GM23338 (cell line): ENCODE data around the gene CTXN3. TPM values are rescaled to one million over a fixed set of nuclear protein-coding genes. Genes with fewer than 3 reads are reported as not detected.
A peak's percentile ranks its signal among the peaks of the same experiment; 100 is the strongest.

Experiments
- ATAC-seq: fragments of 200-7000 bp; cut with Tn5 transposase; 3 replicates; pipeline ENCODE4 v1.9.1; 2020
- DNase-seq: peaks from one replicate; pipeline ENCODE4 v3.0.0-alpha.2; 2015; ENCODE audit warnings: low spot score
- H2AFZ ChIP-seq: fragments of 200-600 bp; sonication (generic); 2 replicates; pipeline ENCODE4 v1.8.0; 2016; ENCODE audit warnings: antibody characterized with exemption, mild to moderate bottlenecking, moderate library complexity
- H3F3A ChIP-seq: fragments of 200-600 bp; sonication (generic); replicated peaks from 2 replicates; pipeline ENCODE4 v1.8.0; 2017; ENCODE audit warnings: antibody characterized with exemption, mixed run types, low read depth
- H3K27ac ChIP-seq: fragments of 200-600 bp; sonication (generic); 2 replicates; pipeline ENCODE4 v1.6.1; 2016; ENCODE audit warnings: low read depth
- H3K27me3 ChIP-seq: fragments of 200-600 bp; sonication (generic); 2 replicates; pipeline ENCODE4 v1.8.0; 2016; ENCODE audit warnings: mild to moderate bottlenecking, mixed run types, moderate library complexity; ENCODE audit not compliant: insufficient read depth
- H3K36me3 ChIP-seq: fragments of 200-600 bp; sonication (generic); 2 replicates; pipeline ENCODE4 v1.8.0; 2016; ENCODE audit warnings: mild to moderate bottlenecking; ENCODE audit not compliant: insufficient read depth
- H3K4me1 ChIP-seq: fragments of 200-600 bp; sonication (generic); 2 replicates; pipeline ENCODE4 v1.8.0; 2016; ENCODE audit warnings: mild to moderate bottlenecking, moderate library complexity; ENCODE audit not compliant: insufficient read depth
- H3K4me2 ChIP-seq: fragments of 200-600 bp; sonication (generic); 2 replicates; pipeline ENCODE4 v1.7.1; 2017; ENCODE audit warnings: mixed run types
- H3K4me3 ChIP-seq: fragments of 200-600 bp; sonication (generic); 2 replicates; pipeline ENCODE4 v1.6.1; 2016; ENCODE audit warnings: mixed run types
- H3K79me2 ChIP-seq: fragments of 200-600 bp; sonication (generic); replicated peaks from 2 replicates; pipeline ENCODE4 v1.8.0; 2017; ENCODE audit warnings: mild to moderate bottlenecking; ENCODE audit not compliant: insufficient read depth
- H3K9me2 ChIP-seq: fragments of 200-600 bp; sonication (generic); 2 replicates; pipeline ENCODE4 v1.8.0; 2017; ENCODE audit not compliant: insufficient read depth
- H4K20me1 ChIP-seq: fragments of 200-600 bp; sonication (generic); replicated peaks from 2 replicates; pipeline ENCODE4 v1.8.0; 2017; ENCODE audit warnings: mild to moderate bottlenecking; ENCODE audit not compliant: insufficient read depth
- H3K27ac Mint-ChIP-seq: 2 replicates; pipeline ENCODE4 v1.8.0; 2020; ENCODE audit warnings: inconsistent platforms, mild to moderate bottlenecking, moderate library complexity, mixed read lengths
- H3K27me3 Mint-ChIP-seq: 3 replicates; pipeline ENCODE4 v1.8.0; 2022; ENCODE audit warnings: low read depth, mild to moderate bottlenecking, moderate library complexity, mixed read lengths, inconsistent platforms; ENCODE audit not compliant: insufficient read depth, poor library complexity
- H3K36me3 Mint-ChIP-seq: 3 replicates; pipeline ENCODE4 v1.8.0; 2021; ENCODE audit warnings: low read depth, mild to moderate bottlenecking, inconsistent platforms, moderate library complexity, mixed read lengths
- H3K4me1 Mint-ChIP-seq: 3 replicates; pipeline ENCODE4 v1.8.0; 2020; ENCODE audit warnings: mild to moderate bottlenecking, inconsistent platforms, mixed read lengths
- H3K4me3 Mint-ChIP-seq: 3 replicates; pipeline ENCODE4 v1.8.0; 2021; ENCODE audit warnings: moderate library complexity, mild to moderate bottlenecking, inconsistent platforms, mixed read lengths
- H3K9me3 Mint-ChIP-seq: 3 replicates; pipeline ENCODE4 v1.8.0; 2020; ENCODE audit warnings: moderate library complexity, mild to moderate bottlenecking, inconsistent platforms, mixed read lengths
- CREB1 ChIP-seq: fragments of 250-450 bp; sonication (Bioruptor Pico); IDR thresholded peaks from 2 replicates; pipeline ENCODE4 v1.5.0; 2020; ENCODE audit warnings: low read depth, mild to moderate bottlenecking, moderate library complexity
- EZH2phosphoT487 ChIP-seq: fragments of 200-600 bp; sonication (generic); IDR thresholded peaks from one replicate; pipeline ENCODE4 v1.8.1; 2018; ENCODE audit warnings: antibody characterized with exemption; ENCODE audit not compliant: unreplicated experiment
- JUNB ChIP-seq: IDR thresholded peaks from one replicate; pipeline ENCODE4 v1.6.1; 2016; ENCODE audit warnings: antibody characterized with exemption; ENCODE audit not compliant: unreplicated experiment
- NANOG ChIP-seq: IDR thresholded peaks from 2 replicates; pipeline ENCODE4 v1.6.1; 2016; ENCODE audit warnings: antibody characterized with exemption, borderline replicate concordance
- POLR2AphosphoS5 ChIP-seq: IDR thresholded peaks from 2 replicates; pipeline ENCODE4 v1.6.1; 2016; ENCODE audit warnings: antibody characterized with exemption, low read depth
- STAT1 ChIP-seq: IDR thresholded peaks from one replicate; pipeline ENCODE4 v1.6.1; 2016; ENCODE audit warnings: antibody characterized with exemption; ENCODE audit not compliant: unreplicated experiment
- ZNF114 ChIP-seq: fragments of 250-450 bp; sonication (Bioruptor Pico); IDR thresholded peaks from 2 replicates; pipeline ENCODE4 v1.5.0; 2020; ENCODE audit warnings: mild to moderate bottlenecking, moderate library complexity
- ZNF331 ChIP-seq: fragments of 250-450 bp; sonication (Bioruptor Pico); IDR thresholded peaks from 2 replicates; pipeline ENCODE4 v1.5.0; 2020; ENCODE audit warnings: low read depth, mild to moderate bottlenecking, moderate library complexity
- polyA plus RNA-seq: library from polyadenylated mRNA; unstranded; fragments of >200 nt; fragmentation: Nextera tagmentation; extraction: Ambion mirVana; gene quantifications from 2 replicates; pipeline ENCODE4 v1.2.1, GENCODE V29; 2016
- total RNA-seq: library from RNA; depleted of rRNA; stranded (reverse); fragments of >200 nt; shearing (Covaris generic); gene quantifications from 2 replicates; pipeline ENCODE4 v1.2.3, GENCODE V29; 2014
- TF ChIP-seq, protein P1 (sequence below): IDR thresholded peaks from 2 replicates; pipeline ENCODE4 v1.6.1; 2016; ENCODE audit warnings: antibody characterized with exemption
- TF ChIP-seq, protein P2 (sequence below), 2 experiments: fragments of 200-600 bp in 1 of 2; sonication (generic) in 1 of 2; conservative IDR thresholded peaks; 2 replicates each; pipeline versions ENCODE4 v1.5.1 to v1.6.1; 2016 to 2017; ENCODE audit warnings: antibody characterized with exemption in 2 of 2, low read depth in 2 of 2, mild to moderate bottlenecking in 2 of 2, moderate library complexity in 1 of 2
- TF ChIP-seq, protein P3 (sequence below): IDR thresholded peaks from one replicate; pipeline ENCODE4 v1.6.1; 2018; ENCODE audit warnings: antibody characterized with exemption; ENCODE audit not compliant: unreplicated experiment

Gene CTXN3
- total and polyA plus RNA-seq, 2 experiments from 2014 or later: not detected

DNA sequence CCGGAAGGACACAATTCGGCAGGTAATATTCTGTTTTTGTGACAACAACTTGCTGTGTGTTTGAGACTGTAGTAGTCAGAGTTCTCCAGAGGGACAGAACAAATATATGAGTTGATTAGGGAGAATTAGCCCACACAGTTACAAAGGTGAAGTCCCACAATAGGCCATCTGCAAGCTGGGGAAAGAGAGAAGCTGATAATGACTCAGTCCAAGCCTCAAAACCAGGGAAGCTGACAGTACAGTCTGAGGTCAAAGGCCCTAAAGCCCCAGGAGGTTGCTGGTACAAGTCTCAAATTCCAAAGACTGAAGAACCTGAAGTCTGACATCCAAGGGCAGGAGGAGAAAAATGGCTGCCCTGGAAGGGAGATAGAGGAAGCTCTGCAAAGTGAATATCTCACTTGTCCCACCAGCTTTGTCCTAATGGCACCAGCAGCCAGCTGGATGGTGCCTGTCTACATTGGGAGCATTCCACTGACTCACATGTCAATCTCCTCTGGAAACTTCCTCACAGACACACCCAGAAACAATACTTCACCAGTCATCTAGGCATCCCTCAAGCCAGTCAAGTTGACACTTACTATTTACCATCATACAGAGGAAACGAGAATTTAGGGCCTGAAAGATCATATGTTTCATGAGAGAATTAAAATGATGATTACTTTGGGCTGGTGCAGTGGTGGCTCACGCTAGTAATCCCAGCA lies 36.3 kb upstream of the CTXN3 start:
- Mint-ChIP-seq H3K4me3 (no peak overlapping the region), H3K9me3 (no peaks in the 10 kb centered on the region; the same call in 2 of the 3 replicates), H3K27me3 (no peaks in the 10 kb centered on the region), H3K27ac (no peak overlapping the region), H3K36me3 (no peaks in the 10 kb centered on the region; the same call in 2 of the 3 replicates), H3K4me1 (peaks cover 5% of the 10 kb centered on the region)
- Histone ChIP-seq H3K9me2 (no peaks in the 10 kb centered on the region), H3K4me1 (no peaks in the 10 kb centered on the region), H3K27me3 (no peaks in the 10 kb centered on the region), H3K4me2 (no peak overlapping the region), H3F3A (no peaks in the 10 kb centered on the region), H3K79me2 (no peaks in the 10 kb centered on the region), H4K20me1 (no peaks in the 10 kb centered on the region), H3K27ac (no peak overlapping the region), H3K4me3 (no peak overlapping the region), H3K36me3 (no peaks in the 10 kb centered on the region), H2AFZ (no peak overlapping the region)
- TF ChIP-seq ZNF331 (CRISPR knock-in tag) (no peak), STAT1 (no peak), EZH2phosphoT487 (no peak)
- TF ChIP-seq, protein P1, sequence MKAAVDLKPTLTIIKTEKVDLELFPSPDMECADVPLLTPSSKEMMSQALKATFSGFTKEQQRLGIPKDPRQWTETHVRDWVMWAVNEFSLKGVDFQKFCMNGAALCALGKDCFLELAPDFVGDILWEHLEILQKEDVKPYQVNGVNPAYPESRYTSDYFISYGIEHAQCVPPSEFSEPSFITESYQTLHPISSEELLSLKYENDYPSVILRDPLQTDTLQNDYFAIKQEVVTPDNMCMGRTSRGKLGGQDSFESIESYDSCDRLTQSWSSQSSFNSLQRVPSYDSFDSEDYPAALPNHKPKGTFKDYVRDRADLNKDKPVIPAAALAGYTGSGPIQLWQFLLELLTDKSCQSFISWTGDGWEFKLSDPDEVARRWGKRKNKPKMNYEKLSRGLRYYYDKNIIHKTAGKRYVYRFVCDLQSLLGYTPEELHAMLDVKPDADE: no peak
- DNase-seq (no peak), ATAC-seq (no peak)

DNA sequence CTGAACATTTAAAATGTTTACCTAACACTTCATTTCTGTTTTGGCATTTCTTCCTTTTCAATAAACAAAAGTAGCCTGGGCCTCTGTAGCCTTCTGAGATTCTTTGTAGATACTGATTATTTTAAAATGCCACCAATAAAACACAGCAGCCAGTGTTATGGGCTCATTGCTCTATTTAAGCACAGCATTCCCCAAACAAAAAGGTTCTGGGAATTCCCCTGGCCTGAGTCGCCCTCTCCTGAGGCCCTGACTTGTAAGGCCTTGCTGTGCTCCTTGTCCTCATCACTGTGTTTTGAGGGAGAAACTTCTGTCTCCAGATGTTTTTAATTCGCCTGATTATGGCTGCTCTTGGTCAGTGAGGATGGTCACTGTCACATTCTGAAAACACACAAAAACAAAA lies 33.0 kb upstream of the CTXN3 start:
- no peak for DNase-seq
- no peaks in the 10 kb centered on the region for H3K79me2 ChIP-seq
- no peak overlapping the region for H3K27ac ChIP-seq
- no peak overlapping the region for H3K4me2 ChIP-seq
- H3F3A ChIP-seq: no peaks in the 10 kb centered on the region
- no peaks in the 10 kb centered on the region for H4K20me1 ChIP-seq
- no peaks in the 10 kb centered on the region for H3K4me1 ChIP-seq
- Mint-ChIP-seq H3K27ac (no peak overlapping the region), H3K9me3 (no peaks in the 10 kb centered on the region; the same call in 2 of the 3 replicates), H3K4me3 (no peak overlapping the region), H3K36me3 (no peaks in the 10 kb centered on the region; the same call in 2 of the 3 replicates), H3K27me3 (no peaks in the 10 kb centered on the region), H3K4me1 (no peaks in the 10 kb centered on the region; the same call in 2 of the 3 replicates)
- no peak overlapping the region for H3K4me3 ChIP-seq
- peak; percentile 73 for ATAC-seq
- H3K9me2 ChIP-seq: no peaks in the 10 kb centered on the region
- no peaks in the 10 kb centered on the region for H3K36me3 ChIP-seq
- TF ChIP-seq EZH2phosphoT487 (no peak), POLR2AphosphoS5 (no peak), CREB1 (CRISPR knock-in tag) (no peak), NANOG (no peak), ZNF114 (no peak), JUNB (no peak), ZNF331 (CRISPR knock-in tag) (no peak), STAT1 (no peak)
- TF ChIP-seq, protein P2, sequence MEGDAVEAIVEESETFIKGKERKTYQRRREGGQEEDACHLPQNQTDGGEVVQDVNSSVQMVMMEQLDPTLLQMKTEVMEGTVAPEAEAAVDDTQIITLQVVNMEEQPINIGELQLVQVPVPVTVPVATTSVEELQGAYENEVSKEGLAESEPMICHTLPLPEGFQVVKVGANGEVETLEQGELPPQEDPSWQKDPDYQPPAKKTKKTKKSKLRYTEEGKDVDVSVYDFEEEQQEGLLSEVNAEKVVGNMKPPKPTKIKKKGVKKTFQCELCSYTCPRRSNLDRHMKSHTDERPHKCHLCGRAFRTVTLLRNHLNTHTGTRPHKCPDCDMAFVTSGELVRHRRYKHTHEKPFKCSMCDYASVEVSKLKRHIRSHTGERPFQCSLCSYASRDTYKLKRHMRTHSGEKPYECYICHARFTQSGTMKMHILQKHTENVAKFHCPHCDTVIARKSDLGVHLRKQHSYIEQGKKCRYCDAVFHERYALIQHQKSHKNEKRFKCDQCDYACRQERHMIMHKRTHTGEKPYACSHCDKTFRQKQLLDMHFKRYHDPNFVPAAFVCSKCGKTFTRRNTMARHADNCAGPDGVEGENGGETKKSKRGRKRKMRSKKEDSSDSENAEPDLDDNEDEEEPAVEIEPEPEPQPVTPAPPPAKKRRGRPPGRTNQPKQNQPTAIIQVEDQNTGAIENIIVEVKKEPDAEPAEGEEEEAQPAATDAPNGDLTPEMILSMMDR (conservative IDR thresholded peaks at IDR 0.05; ENCODE audit: low read depth in 2 of 2): no peak
- TF ChIP-seq, protein P3, sequence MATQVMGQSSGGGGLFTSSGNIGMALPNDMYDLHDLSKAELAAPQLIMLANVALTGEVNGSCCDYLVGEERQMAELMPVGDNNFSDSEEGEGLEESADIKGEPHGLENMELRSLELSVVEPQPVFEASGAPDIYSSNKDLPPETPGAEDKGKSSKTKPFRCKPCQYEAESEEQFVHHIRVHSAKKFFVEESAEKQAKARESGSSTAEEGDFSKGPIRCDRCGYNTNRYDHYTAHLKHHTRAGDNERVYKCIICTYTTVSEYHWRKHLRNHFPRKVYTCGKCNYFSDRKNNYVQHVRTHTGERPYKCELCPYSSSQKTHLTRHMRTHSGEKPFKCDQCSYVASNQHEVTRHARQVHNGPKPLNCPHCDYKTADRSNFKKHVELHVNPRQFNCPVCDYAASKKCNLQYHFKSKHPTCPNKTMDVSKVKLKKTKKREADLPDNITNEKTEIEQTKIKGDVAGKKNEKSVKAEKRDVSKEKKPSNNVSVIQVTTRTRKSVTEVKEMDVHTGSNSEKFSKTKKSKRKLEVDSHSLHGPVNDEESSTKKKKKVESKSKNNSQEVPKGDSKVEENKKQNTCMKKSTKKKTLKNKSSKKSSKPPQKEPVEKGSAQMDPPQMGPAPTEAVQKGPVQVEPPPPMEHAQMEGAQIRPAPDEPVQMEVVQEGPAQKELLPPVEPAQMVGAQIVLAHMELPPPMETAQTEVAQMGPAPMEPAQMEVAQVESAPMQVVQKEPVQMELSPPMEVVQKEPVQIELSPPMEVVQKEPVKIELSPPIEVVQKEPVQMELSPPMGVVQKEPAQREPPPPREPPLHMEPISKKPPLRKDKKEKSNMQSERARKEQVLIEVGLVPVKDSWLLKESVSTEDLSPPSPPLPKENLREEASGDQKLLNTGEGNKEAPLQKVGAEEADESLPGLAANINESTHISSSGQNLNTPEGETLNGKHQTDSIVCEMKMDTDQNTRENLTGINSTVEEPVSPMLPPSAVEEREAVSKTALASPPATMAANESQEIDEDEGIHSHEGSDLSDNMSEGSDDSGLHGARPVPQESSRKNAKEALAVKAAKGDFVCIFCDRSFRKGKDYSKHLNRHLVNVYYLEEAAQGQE: no peak
- TF ChIP-seq, protein P1: no peak
- peak overlapping the region; percentile 61; the same call in 1 of the 2 replicates for H2AFZ ChIP-seq
- no peaks in the 10 kb centered on the region for H3K27me3 ChIP-seq
